ENCODE results near the gene CCN5.
"Not testable (repeated sequence)": the region's sequence is repeated elsewhere in the genome, so short reads cannot be mapped to it uniquely, and the experiment has no call there.

The CCN5 gene

GRCh38 chr20:44714701-44715498 is at the start of gene CCN5:
Gene CCN5 (plus strand): TSS chr20:44715369. CDS start chr20:44715391, 22 bp downstream.
- Histone ChIP-seq H3K27me3 (ENCODE audit: control insufficient read depth in 2 of 2, insufficient read depth in 2 of 2, low read length in 2 of 2) (peaks cover 0 to 3% of the 10 kb centered on the region in 2 donors), H3K4me1 (ENCODE audit: control insufficient read depth in 2 of 2, insufficient read depth in 2 of 2, low read length in 2 of 2) (peaks cover 11 to 13% of the 10 kb centered on the region in 2 donors), H3K36me3 (ENCODE audit: control insufficient read depth in 2 of 2, insufficient read depth in 2 of 2, low read length in 2 of 2) (no peaks in the 10 kb centered on the region), H3K27ac (ENCODE audit: low read depth in 2 of 2, low read length in 2 of 2) (peak within 1 kb of the TSS; percentile 3 to 27), H3K9me3 (ENCODE audit: control insufficient read depth in 2 of 2, low read length in 2 of 2) (no peaks in the 10 kb centered on the region), H3K4me3 (ENCODE audit: low read length in 2 of 2) (peak within 1 kb of the TSS; percentile 38 to 42), H3K9ac (ENCODE audit: low read depth in 1 of 2, low read length in 2 of 2) (no peak within 1 kb of the TSS)

- no peaks in the 10 kb centered on the region for H3K27me3 ChIP-seq (ENCODE audit: control insufficient read depth in 2 of 2, insufficient read depth in 2 of 2, low read length in 2 of 2)
- no peak overlapping the region for H3K9ac ChIP-seq (ENCODE audit: low read depth in 1 of 2, low read length in 2 of 2)
- H3K36me3 ChIP-seq (ENCODE audit: control insufficient read depth in 2 of 2, insufficient read depth in 2 of 2, low read length in 2 of 2): no peaks in the 10 kb centered on the region
- H3K4me3 ChIP-seq (ENCODE audit: low read length in 2 of 2): no peak overlapping the region
- H3K9me3 ChIP-seq (ENCODE audit: control insufficient read depth in 2 of 2, low read length in 2 of 2): no peaks in the 10 kb centered on the region
- no peak overlapping the region for H3K27ac ChIP-seq (ENCODE audit: low read depth in 2 of 2, low read length in 2 of 2)
- H3K4me1 ChIP-seq (ENCODE audit: control insufficient read depth in 2 of 2, insufficient read depth in 2 of 2, low read length in 2 of 2): no peaks in the 10 kb centered on the region
Measured at GRCh38 chr20:44666066-44666465, 49.1 kb upstream of the CCN5 start.

GRCh38 chr20:44670851-44671250 is 44.3 kb upstream of the CCN5 start:
- H3K27ac ChIP-seq (ENCODE audit: low read depth in 2 of 2, low read length in 2 of 2); H3K36me3 ChIP-seq (ENCODE audit: control insufficient read depth in 2 of 2, insufficient read depth in 2 of 2, low read length in 2 of 2); H3K27me3 ChIP-seq (ENCODE audit: control insufficient read depth in 2 of 2, insufficient read depth in 2 of 2, low read length in 2 of 2); H3K9ac ChIP-seq (ENCODE audit: low read depth in 1 of 2, low read length in 2 of 2); H3K4me3 ChIP-seq (ENCODE audit: low read length in 2 of 2); H3K4me1 ChIP-seq (ENCODE audit: control insufficient read depth in 2 of 2, insufficient read depth in 2 of 2, low read length in 2 of 2); H3K9me3 ChIP-seq (ENCODE audit: control insufficient read depth in 2 of 2, low read length in 2 of 2): not testable (repeated sequence)

GRCh38 chr20:44671541-44671940 is 43.6 kb upstream of the CCN5 start:
- not testable (repeated sequence) for H3K9ac ChIP-seq (ENCODE audit: low read depth in 1 of 2, low read length in 2 of 2); H3K4me1 ChIP-seq (ENCODE audit: control insufficient read depth in 2 of 2, insufficient read depth in 2 of 2, low read length in 2 of 2); H3K36me3 ChIP-seq (ENCODE audit: control insufficient read depth in 2 of 2, insufficient read depth in 2 of 2, low read length in 2 of 2); H3K4me3 ChIP-seq (ENCODE audit: low read length in 2 of 2); H3K9me3 ChIP-seq (ENCODE audit: control insufficient read depth in 2 of 2, low read length in 2 of 2); H3K27me3 ChIP-seq (ENCODE audit: control insufficient read depth in 2 of 2, insufficient read depth in 2 of 2, low read length in 2 of 2); H3K27ac ChIP-seq (ENCODE audit: low read depth in 2 of 2, low read length in 2 of 2)

GRCh38 chr20:44672318-44672902 is 42.8 kb upstream of the CCN5 start:
- H3K36me3 ChIP-seq (ENCODE audit: control insufficient read depth in 2 of 2, insufficient read depth in 2 of 2, low read length in 2 of 2); H3K4me3 ChIP-seq (ENCODE audit: low read length in 2 of 2); H3K9ac ChIP-seq (ENCODE audit: low read depth in 1 of 2, low read length in 2 of 2); H3K4me1 ChIP-seq (ENCODE audit: control insufficient read depth in 2 of 2, insufficient read depth in 2 of 2, low read length in 2 of 2); H3K9me3 ChIP-seq (ENCODE audit: control insufficient read depth in 2 of 2, low read length in 2 of 2); H3K27me3 ChIP-seq (ENCODE audit: control insufficient read depth in 2 of 2, insufficient read depth in 2 of 2, low read length in 2 of 2); H3K27ac ChIP-seq (ENCODE audit: low read depth in 2 of 2, low read length in 2 of 2): not testable (repeated sequence)

GRCh38 chr20:44678242-44678641 is 36.9 kb upstream of the CCN5 start:
- Histone ChIP-seq H3K27me3 (ENCODE audit: control insufficient read depth in 2 of 2, insufficient read depth in 2 of 2, low read length in 2 of 2) (peaks cover 0 to 2% of the 10 kb centered on the region in 2 donors), H3K36me3 (ENCODE audit: control insufficient read depth in 2 of 2, insufficient read depth in 2 of 2, low read length in 2 of 2) (no peaks in the 10 kb centered on the region), H3K27ac (ENCODE audit: low read depth in 2 of 2, low read length in 2 of 2) (no peak overlapping the region), H3K9me3 (ENCODE audit: control insufficient read depth in 2 of 2, low read length in 2 of 2) (no peaks in the 10 kb centered on the region), H3K4me1 (ENCODE audit: control insufficient read depth in 2 of 2, insufficient read depth in 2 of 2, low read length in 2 of 2) (no peaks in the 10 kb centered on the region), H3K9ac (ENCODE audit: low read depth in 1 of 2, low read length in 2 of 2) (no peak overlapping the region), H3K4me3 (ENCODE audit: low read length in 2 of 2) (no peak overlapping the region)

GRCh38 chr20:44678990-44679611 is 36.1 kb upstream of the CCN5 start:
- Histone ChIP-seq H3K9me3 (ENCODE audit: control insufficient read depth in 2 of 2, low read length in 2 of 2) (no peaks in the 10 kb centered on the region), H3K9ac (ENCODE audit: low read depth in 1 of 2, low read length in 2 of 2) (no peak overlapping the region), H3K27me3 (ENCODE audit: control insufficient read depth in 2 of 2, insufficient read depth in 2 of 2, low read length in 2 of 2) (peaks cover 0 to 4% of the 10 kb centered on the region in 2 donors), H3K27ac (ENCODE audit: low read depth in 2 of 2, low read length in 2 of 2) (no peak overlapping the region), H3K4me1 (ENCODE audit: control insufficient read depth in 2 of 2, insufficient read depth in 2 of 2, low read length in 2 of 2) (no peaks in the 10 kb centered on the region), H3K4me3 (ENCODE audit: low read length in 2 of 2) (no peak overlapping the region), H3K36me3 (ENCODE audit: control insufficient read depth in 2 of 2, insufficient read depth in 2 of 2, low read length in 2 of 2) (no peaks in the 10 kb centered on the region)

GRCh38 chr20:44681796-44682566 is 33.2 kb upstream of the CCN5 start:
- H3K27me3 ChIP-seq (ENCODE audit: control insufficient read depth in 2 of 2, insufficient read depth in 2 of 2, low read length in 2 of 2): peaks cover 0 to 4% of the 10 kb centered on the region in 2 donors
- H3K4me3 ChIP-seq (ENCODE audit: low read length in 2 of 2): no peak overlapping the region
- H3K27ac ChIP-seq (ENCODE audit: low read depth in 2 of 2, low read length in 2 of 2): no peak overlapping the region
- H3K9me3 ChIP-seq (ENCODE audit: control insufficient read depth in 2 of 2, low read length in 2 of 2): no peaks in the 10 kb centered on the region
- H3K4me1 ChIP-seq (ENCODE audit: control insufficient read depth in 2 of 2, insufficient read depth in 2 of 2, low read length in 2 of 2): no peaks in the 10 kb centered on the region
- no peak overlapping the region for H3K9ac ChIP-seq (ENCODE audit: low read depth in 1 of 2, low read length in 2 of 2)
- H3K36me3 ChIP-seq (ENCODE audit: control insufficient read depth in 2 of 2, insufficient read depth in 2 of 2, low read length in 2 of 2): no peaks in the 10 kb centered on the region

GRCh38 chr20:44683263-44684046 is 31.7 kb upstream of the CCN5 start:
- Histone ChIP-seq H3K4me1 (ENCODE audit: control insufficient read depth in 2 of 2, insufficient read depth in 2 of 2, low read length in 2 of 2) (no peaks in the 10 kb centered on the region), H3K4me3 (ENCODE audit: low read length in 2 of 2) (no peak overlapping the region)

More at GRCh38 chr20:44683263-44684046, 31.7 kb upstream of the CCN5 start:
- Histone ChIP-seq H3K27me3 (ENCODE audit: control insufficient read depth in 2 of 2, insufficient read depth in 2 of 2, low read length in 2 of 2) (peaks cover 0 to 6% of the 10 kb centered on the region in 2 donors), H3K9ac (ENCODE audit: low read depth in 1 of 2, low read length in 2 of 2) (no peak overlapping the region), H3K36me3 (ENCODE audit: control insufficient read depth in 2 of 2, insufficient read depth in 2 of 2, low read length in 2 of 2) (no peaks in the 10 kb centered on the region), H3K27ac (ENCODE audit: low read depth in 2 of 2, low read length in 2 of 2) (no peak overlapping the region), H3K9me3 (ENCODE audit: control insufficient read depth in 2 of 2, low read length in 2 of 2) (no peaks in the 10 kb centered on the region)

Data from mucosa of rectum (tissue), 2 donors.